ENCODE measurements around the gene NES. TPM values are rescaled to one million over a fixed set of nuclear protein-coding genes. Genes with fewer than 3 reads are reported as not detected.

Gene NES
- total RNA-seq, 1 donor from 2014 or later, result 26.1 TPM

DNA sequence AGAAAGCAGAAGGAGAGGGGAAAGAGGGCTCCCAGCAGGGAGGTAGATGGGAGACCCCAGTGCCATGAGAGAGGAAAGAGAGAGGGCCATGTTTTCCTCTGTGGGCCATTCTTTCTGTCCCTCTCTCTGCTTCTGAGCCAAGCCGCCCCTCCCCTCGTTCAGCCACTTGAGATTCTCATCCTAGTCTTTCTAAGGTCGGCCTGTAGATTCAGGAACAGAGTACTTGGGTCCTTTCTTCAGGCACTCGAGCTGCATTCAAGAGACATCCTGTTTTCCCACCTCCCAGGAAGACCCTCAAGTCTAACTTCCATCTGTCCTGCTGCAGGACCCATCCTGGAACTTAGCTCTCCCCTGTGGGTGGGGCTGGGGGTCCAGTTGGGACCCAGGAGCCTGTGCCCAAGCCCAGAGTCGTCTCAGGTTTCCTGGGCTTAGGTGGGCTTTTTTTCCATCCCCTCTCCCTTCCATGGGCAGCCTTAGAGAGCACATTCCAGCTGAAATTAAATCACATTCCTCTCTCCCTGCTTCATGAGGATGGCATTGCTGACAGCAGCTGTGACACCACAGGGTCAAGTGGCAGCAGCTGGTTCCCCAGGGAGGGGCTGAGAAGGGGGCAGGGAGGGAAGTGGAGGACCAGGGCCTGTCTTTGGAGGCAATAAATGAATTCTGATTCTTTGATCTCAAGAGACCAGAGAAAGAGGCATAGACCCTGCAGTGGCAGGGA, 13.0 kb downstream of the NES start:
- DNase-seq (ENCODE audit: low spot score), result no peak

GRCh38 chr1:156663178-156663577, 14.0 kb downstream of the NES start:
- no peak for DNase-seq (ENCODE audit: low spot score)

DNA sequence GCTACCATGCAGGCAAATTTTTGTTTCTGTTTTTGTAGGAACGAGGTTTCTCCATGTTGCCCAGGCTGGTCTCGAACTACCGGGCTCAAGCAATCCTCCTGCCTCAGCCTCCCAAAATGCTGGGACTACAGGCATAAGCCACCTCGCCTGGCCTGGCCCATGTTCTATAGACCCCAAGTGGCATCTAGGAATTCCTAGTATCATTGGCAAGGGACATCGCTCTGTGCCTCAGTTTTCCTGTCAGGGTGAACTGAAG, 14.5 kb downstream of the NES start:
- DNase-seq (ENCODE audit: low spot score), result no peak

DNA sequence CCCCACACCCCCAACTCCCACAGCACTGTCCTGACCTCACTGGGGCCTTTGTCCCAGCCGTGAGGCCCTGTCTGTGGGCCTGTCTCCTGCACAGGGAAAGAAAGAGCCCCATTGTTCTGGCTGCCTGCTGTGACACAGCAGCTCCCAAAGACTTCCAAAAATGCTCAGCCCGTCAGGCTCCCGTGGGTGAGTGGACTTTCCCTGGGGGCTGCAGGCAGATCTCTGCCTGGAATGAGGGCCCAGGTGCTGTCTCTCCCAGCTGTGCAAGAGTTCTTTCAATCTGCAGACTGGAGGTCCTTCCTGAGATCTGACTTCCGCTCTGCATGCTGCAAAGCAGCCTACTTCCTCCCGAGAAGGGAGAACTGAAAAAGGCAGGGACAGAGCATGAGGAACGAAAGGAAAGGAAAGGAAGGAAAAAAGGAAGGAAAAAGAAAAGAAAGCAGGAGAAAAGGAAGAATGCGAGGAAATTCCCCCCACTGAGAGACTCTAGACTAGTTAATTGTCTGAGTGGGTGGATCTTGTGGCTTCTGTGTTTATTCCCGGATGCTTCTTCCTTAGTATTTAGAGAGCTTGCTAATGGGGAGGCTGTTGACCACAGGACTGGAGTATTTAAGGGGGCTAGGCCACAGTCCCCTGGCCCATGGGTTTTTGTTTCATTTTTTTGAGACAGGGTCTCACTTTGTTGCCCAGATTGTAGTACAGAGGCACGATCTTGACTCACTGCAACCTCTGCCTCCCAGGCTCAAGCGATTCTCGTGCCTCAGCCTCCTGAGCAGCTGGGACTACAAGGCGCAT, 15.0 kb downstream of the NES start:
- DNase-seq (ENCODE audit: low spot score), result no peak

DNA sequence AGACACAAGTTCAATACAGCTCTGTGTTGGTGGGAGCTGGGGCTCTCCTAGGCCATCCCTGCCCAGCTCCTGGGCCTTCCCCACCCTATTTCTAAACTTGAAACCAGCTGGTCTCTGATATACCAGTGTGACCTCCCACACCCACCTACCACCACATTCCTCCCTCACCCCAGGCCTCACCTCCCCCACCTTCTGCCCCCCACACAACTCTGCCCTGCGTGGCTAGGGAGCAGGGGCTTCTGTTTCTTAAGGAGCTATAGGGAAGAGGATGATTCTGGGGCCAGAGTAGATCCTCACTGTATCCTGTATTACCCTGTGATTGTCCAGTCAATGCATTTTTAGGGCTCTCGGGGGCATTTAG, 16.5 kb downstream of the NES start:
- no peak for DNase-seq (ENCODE audit: low spot score)

DNA sequence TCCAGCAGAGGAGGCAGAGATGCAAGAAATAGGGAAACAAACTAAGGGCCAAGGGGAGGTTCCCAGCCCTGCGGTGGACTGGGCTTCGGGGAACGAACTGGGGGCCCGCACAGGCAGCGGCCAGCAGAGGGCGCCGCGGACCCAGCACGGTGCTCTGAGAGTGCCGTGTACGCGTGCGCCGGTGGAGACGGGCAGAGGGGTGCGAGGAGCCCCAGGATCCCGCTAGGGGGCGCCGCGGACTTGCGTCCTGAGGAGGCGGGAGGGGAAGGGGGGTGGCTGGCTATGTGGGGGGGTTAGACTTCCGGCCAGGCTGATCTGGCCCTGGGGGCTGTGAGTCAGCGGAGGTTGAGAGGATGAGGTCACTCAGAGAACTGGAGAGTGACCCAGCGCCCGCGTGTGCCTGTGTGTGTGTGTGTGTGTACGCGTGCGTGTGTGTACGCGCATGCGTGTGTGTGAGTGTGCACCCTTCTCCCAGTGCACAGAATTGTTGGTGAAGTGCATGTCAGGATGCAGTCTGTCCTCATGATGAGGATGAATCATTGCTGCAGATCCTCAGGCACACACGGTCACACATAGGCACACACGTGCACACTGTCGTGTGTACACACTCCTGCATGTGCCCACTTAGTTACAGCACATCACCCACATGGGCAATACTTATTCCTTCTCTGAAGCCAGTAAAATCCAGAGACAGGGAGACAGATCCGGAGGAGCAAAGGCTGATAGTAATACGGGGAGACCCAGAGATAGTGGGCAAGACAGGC, 17.0 kb downstream of the NES start:
- peak; percentile 94 for DNase-seq (ENCODE audit: low spot score)

DNA sequence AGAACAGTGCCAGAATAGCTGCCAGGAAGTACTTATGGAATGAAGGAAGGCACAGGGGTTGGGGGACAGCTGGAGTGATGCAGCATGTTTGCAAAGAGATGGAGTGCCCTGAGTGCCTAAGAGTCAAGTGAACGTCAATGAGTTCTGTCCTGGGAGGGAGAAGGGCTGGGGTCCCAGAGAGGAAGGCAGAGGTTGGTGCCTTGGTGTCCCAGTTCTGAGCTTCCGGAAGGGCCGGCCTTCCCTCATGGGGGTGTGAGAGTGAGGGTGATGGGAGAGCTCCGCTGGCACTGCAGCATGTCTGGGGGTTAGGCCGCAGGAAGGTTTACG, 17.6 kb downstream of the NES start:
- no peak for DNase-seq (ENCODE audit: low spot score)

DNA sequence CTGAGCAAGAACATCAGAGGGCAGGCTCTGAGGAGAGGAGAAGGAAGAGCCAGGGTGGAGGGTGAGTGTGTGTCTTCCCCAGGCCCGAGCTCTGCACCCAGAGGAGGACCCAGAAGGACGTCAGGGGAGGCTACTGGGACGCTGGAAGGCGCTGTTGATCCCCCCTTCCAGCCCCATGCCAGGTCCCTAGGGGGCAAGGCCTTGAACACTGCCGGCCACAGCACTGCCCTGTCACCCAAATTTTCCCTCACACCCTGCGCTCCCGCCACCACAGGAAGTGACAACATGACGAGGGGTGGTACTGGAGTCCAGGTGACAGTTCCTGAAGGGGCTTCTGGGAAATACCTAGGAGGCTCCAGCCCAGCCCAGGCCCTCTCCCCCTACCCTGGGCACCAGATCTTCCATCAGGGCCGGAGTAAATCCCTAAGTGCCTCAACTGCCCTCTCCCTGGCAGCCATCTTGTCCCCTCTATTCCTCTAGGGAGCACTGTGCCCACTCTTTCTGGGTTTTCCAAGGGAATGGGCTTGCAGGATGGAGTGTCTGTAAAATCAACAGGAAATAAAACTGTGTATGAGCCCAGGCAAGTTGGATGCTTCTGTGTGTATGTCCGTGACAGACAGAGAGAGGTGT, 18.1 kb downstream of the NES start:
- no peak for DNase-seq (ENCODE audit: low spot score)

- DNase-seq (ENCODE audit: low spot score), result no peak
Measured at GRCh38 chr1:156658496-156658895, 18.7 kb downstream of the NES start.

- no peak for DNase-seq (ENCODE audit: low spot score)
Measured at GRCh38 chr1:156657741-156658319, 19.4 kb downstream of the NES start.

DNA sequence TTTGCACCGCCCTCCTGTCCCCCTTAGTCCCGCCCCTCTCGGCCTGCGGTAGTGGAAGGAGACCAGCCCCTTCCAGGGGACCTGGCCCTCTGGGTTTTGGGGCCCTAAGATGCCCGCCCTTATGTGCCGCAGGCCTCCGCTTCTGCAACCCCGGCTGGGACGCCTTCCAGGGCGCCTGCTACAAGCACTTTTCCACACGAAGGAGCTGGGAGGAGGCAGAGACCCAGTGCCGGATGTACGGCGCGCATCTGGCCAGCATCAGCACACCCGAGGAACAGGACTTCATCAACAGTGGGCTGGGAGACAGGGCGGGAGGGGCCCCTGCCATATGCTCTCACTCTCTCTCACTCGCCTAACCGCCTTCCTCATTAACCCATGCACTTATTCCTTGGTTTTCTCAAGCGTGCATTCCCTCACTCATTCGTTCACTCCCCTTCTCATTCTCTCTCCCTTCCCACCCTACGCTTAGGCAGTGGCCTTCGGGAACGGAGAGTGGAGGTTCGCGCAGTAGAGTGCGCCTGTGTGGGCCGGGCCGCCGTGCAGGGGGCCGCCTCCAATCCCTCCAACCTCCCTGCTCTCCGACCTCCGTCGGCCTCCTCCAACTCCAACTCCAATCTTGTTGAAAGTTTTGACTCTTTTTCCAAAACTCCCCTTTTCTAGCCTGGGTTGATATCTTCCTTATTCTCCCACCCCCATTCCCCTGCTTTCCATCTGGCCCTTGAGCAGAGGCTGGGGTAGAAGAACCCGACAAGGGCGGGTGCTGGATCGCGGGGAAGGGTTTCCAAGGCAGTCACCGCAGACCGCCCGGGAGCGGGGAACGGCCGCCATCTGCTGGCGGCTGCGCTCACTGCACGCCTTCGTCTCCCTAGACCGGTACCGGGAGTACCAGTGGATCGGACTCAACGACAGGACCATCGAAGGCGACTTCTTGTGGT, 20.1 kb downstream of the NES start:
- DNase-seq (ENCODE audit: low spot score), result peak; percentile 79

GRCh38 chr1:156655904-156656516, 21.2 kb downstream of the NES start:
- DNase-seq (ENCODE audit: low spot score), result no peak

GRCh38 chr1:156655151-156655903, 21.9 kb downstream of the NES start:
- no peak for DNase-seq (ENCODE audit: low spot score)

GRCh38 chr1:156654700-156655099, 22.5 kb downstream of the NES start:
- DNase-seq (ENCODE audit: low spot score), result no peak

GRCh38 chr1:156652992-156653355, 24.2 kb downstream of the NES start:
- DNase-seq (ENCODE audit: low spot score), result no peak

DNA sequence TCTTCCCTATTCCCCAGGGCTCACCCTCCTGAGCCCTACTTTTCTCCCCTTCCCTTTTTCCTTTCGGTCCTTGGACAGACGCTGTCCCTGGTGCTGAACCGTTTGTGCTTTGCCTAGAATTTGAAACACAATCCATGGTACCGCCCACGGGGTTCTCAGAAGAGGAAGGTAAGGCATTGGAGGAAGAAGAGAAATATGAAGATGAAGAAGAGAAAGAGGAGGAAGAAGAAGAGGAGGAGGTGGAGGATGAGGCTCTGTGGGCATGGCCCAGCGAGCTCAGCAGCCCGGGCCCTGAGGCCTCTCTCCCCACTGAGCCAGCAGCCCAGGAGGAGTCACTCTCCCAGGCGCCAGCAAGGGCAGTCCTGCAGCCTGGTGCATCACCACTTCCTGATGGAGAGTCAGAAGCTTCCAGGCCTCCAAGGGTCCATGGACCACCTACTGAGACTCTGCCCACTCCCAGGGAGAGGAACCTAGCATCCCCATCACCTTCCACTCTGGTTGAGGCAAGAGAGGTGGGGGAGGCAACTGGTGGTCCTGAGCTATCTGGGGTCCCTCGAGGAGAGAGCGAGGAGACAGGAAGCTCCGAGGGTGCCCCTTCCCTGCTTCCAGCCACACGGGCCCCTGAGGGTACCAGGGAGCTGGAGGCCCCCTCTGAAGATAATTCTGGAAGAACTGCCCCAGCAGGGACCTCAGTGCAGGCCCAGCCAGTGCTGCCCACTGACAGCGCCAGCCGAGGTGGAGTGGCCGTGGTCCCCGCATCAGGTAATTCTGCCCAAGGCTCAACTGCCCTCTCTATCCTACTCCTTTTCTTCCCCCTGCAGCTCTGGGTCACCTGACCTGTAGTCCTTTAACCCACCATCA, 24.8 kb downstream of the NES start:
- DNase-seq (ENCODE audit: low spot score), result no peak

DNA sequence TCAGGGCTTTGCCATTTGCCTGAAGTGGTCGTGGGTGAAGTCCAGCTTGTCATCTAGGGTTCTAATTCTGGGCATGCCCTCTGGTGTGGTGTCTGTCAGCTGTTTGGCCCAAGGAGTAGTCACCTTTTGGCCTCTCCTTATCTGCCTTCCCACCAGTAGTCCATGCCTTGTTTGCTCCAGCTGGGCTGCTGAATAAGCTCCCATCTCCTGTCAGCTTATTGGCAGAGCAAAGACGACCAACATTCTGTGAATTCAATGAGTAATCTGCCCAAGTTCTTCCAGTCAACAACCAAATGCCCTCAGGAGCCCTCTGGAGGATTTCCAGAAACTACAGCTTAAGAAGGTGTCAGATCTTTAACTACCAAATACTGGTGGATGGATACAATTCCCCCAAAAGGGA, 28.3 kb downstream of the NES start:
- no peak for DNase-seq (ENCODE audit: low spot score)

- no peak for DNase-seq (ENCODE audit: low spot score)
Measured at GRCh38 chr1:156648496-156648895, 28.7 kb downstream of the NES start.

GRCh38 chr1:156647351-156647750, 29.9 kb downstream of the NES start:
- DNase-seq (ENCODE audit: low spot score), result no peak

Data from mucosa of gallbladder (tissue), 1 donor.